ENCODE data around the gene DMKN. TPM values are rescaled to one million over a fixed set of nuclear protein-coding genes. Genes with fewer than 3 reads are reported as not detected.

Gene DMKN, protein sequence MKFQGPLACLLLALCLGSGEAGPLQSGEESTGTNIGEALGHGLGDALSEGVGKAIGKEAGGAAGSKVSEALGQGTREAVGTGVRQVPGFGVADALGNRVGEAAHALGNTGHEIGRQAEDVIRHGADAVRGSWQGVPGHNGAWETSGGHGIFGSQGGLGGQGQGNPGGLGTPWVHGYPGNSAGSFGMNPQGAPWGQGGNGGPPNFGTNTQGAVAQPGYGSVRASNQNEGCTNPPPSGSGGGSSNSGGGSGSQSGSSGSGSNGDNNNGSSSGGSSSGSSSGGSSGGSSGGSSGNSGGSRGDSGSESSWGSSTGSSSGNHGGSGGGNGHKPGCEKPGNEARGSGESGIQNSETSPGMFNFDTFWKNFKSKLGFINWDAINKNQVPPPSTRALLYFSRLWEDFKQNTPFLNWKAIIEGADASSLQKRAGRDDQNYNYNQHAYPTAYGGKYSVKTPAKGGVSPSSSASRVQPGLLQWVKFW
- total RNA-seq: 0.94 TPM

DNA sequence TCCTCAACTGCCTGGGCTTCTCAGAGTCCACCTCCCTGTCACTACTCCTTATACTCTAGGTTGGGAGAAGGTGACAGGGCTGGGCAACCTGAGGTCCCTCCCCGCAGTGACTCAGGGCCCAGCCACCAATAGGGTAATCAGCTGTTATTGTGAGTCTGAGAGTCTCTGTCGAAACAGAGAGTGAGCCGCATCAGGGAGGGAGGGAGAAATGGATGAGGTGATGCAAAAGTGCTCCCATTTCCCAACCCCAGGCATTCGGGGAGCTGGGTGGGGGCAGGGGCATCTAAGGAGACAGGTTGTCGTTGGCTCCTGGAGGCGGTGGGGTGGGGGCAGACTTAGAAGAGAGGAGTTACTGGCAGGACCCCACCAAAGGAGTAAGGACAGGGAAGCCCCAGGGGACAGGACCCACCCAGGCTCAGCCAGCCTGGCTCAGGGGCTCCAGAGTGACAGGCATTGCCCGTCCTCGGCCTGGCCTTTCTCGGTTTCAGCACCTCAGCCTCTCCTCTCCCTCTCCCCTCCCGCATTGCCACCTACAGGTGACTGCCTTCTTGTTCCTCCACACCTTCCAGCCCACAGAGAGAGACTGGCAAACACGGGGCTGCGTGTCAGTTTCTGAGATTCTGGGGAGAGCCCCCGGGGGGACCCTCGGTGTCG is at the start of gene DMKN:
Gene DMKN (minus strand): TSS at position 22 of the 654 bp plus-strand sequence. CDS start 174 bp downstream, outside the sequence.
- DNase-seq: no peak

DNA sequence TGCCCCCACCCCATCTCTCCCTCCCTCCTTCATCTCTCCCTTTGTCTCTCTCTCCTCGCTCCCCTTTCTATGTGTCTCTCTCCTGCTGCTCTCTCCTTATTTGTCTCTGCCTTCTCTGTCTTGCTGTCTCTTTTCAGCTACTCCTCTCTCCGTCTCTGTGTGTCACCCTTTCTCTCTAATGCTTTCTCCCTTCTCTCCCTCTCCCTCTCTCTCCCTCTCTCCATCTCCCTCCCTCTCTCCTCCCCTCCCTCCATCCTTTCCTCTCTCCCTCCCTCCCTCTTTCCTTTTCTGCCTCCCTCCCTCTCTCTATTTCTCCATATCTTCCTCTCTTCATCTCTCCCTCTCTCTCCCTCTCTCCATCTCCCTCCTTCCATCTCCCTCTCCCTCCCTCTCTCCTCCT is 49.3 kb upstream of the DMKN start:
- no peak for DNase-seq

DNA sequence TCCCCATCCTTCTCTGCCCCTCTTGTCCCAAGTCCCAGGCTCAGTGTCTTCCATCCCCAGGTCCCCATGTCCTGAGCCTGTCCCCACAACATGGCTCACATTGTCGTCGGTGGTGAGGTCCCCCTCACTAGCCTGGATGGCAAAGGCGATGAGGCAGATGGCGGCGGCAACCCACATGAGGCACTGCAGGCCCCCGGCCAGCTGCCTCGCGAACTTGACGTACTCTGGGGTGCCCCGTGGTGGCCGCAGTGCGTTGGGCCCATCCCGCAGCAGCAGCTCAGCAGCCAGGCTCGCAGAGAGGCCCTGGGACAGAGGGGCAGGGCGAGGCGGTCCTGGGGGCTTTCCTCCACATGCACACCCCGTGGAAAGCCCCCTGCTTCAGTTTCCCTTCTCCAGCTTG is 48.9 kb upstream of the DMKN start:
- no peak for DNase-seq

DNA sequence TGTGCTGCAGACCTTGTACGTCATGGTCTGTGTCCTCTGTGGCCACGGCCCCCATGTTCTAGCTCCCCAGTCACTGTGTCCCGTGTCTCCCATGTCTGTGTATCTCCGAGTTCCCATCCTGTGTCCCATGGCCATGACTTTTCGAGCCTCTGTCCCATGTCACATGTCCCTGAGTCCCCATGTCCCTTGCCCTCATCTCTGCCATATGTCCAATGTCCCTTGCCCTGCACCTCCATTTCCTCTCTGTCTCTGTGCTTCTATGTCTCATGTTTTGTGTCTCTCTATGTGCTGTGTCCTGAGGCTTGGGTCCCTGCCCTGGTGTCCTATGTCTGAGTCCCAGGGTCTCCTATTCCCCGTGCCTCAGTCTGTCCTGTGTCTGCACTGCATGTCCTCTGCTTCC is 48.0 kb upstream of the DMKN start:
- DNase-seq: no peak

DNA sequence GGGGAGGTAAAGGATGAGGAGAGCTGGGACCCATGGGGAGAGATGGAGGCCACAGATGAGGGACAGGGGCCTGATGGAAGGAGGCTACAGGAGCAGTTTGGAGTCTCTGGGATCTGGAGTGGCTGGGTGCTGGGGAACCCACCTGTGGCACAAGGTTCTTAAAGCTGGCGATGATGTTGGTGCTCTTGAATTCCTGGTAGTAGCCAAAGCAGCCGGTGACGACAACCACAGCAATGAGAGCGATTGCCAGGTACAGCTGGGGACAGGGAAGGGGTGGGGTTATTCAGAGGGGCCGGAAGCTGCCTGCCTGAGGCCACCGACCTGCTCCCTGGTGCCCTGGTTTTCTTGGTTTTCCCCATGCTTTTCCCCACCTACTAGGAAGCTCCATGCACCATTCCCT is 47.2 kb upstream of the DMKN start:
- no peak for DNase-seq

DNA sequence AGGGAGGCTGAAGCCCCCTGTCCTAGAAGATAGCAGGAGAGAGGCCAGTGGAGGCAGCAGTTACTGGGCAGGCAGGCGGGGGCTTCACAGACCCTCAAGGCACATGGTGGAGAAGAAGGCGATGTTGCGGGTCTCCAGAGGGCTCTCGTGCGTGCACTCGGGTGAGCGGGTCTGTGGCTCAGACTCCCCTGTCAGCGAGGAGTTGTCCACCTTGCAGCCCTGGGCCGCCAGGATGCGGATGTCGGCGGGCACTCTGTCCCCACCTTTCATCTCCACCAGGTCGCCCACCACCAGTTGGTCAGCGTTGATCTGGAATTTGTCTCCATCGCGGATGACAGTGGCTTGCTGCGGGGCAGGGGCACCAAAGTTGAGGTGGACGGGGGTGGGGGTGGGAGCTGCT is 46.8 kb upstream of the DMKN start:
- DNase-seq: no peak

DNA sequence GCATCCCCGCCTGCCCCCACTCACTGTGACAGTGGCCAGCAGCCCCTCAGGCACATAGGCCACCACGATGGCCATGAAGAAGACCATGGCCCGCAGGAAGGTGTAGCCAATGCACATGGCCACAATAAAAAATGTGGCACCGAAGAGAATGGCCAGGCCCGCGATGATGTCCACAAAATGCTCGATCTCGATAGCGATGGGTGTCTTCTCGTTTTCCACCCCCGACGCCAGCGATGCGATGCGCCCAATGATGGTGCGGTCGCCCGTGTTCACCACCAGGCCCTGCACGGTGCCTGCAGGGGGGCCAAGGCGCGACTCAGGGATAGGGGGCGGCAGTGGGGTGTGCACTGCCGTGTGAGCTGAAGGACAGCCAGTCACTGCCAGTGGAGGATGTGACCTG is 46.3 kb upstream of the DMKN start:
- no peak for DNase-seq

DNA sequence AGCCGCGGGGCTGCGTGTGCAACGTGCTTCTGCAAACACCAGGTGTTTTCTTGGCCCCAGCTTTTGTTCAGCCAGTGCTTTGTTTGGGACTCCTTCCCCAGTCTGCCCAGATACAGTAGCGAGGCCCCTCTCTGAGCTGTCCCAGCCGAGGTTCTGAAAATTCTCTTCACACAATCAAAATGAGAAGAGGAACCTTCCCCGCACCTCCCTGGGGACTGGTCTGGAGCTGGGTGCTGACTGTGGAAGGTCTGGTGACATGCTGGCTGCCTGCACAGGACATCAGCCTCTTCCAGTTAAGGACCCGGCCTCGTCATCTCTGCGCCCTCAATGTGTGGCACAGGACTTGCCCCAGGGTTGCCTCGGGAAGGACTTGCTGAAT is 45.8 kb upstream of the DMKN start:
- DNase-seq: no peak

DNA sequence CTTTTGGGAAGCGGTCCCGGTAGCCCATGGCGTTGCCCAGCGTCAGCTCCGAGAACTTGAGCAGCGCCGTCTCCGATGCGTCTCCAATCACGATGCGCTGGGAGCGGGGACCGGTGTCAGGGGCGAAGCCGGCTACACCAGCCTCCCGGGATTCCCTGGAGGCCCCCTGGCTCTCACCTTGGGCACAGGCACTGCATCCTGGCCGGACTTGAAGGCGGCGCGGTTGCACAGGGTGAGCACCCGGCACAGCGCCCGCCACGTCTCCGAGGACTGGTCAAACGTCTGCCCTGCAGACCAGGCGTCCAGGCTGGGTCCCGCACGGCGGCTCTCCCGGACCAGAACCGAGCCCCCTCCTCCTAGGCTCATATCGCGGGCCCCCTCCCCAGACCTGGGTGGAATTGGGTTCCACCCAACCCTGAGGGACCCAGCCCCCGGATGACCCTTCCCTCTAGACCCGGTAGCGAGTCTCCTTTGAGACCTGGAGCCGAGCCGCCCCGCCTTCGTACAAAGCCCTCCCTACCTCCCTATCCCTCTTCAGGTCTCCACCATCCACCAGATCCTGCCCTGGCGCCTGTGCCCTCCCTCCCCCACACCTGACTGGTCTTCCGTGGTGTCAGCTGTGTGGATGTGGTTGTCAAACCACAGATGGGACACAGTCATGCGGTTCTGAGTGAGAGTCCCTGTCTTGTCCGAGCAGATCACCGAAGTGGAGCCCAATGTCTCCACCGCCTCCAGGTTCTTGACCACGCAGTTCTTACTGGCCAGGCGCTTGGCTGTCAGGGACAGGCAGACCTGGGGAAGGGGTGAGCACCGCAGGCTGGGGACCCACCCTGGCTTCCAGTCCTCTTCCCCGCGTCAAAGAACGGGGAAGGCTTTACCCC is 45.2 kb upstream of the DMKN start:
- DNase-seq: no peak

DNA sequence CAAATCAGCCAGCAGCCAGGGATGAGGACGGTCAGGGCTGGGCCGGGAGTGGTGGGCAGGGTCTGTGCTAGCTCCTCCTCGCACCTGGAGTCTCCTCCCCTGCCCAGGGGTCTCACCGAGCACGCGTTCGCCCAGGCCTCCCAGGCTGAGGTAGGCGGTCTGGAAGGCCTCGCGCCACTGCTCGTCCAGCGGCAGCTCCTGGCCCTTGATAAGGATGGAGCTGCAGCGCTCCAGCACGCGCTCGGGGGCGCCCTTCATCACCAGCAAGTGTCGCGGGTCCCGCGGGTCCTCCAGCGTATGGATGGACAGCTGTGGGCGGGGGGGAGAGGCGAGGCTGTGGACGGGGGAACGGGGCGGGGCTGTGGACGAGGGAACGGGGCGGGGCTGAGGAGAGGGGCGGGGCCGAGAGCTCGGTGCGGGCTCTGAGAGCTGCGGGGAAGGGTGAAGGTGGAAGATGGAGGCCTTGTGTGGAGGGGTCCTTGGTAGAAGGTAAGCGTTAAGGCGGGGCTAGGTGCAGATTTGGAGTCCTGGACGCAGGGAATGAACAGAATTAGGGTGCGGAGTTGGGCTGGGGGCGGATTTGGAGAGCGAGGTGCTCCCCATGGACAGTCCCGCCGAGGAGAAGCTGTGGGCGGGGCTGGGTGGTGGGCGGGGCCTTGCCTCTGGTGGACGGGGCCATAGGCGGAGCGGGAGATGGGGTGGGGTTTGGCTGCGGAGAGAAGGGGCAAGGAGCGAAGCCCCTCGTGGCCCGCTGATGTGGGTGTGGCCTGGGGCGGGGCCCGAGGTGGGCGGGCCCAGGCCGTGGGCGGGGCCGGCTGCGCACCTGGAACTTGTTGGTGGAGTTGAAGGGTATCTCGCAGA is 44.3 kb upstream of the DMKN start:
- DNase-seq: no peak

DNA sequence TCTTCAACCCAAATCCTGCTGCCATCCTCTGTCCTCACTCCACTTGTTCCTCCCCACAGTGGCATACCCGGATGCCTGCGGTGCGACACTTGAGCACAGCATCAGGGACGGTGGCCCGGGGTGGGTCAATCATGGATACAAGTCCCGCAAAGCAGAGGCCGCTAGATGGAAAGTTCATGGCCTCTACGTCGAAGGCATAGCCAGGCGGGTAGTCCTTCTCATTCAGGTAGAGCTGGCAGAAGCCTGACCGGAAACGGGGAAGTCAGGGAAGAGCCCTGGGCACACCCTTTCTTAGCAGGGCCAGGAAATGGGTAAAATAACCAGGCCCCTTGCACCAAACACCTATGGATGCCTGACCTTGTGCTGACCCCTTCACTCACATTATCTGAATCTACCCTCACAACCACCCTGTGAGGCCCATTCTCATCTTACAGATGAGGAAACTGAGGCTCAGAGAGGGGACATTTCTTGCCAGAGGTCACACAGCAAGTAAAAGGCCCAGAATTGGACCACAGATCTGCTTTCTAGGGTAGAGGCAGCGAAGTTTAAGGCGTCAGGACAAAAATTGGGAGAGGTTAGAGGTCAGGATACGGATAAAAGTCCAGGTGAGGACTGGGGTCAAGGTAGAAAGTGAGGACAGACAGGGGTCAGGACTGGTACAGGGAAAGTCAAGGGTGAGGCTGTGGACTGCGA is 43.5 kb upstream of the DMKN start:
- DNase-seq: no peak

DNA sequence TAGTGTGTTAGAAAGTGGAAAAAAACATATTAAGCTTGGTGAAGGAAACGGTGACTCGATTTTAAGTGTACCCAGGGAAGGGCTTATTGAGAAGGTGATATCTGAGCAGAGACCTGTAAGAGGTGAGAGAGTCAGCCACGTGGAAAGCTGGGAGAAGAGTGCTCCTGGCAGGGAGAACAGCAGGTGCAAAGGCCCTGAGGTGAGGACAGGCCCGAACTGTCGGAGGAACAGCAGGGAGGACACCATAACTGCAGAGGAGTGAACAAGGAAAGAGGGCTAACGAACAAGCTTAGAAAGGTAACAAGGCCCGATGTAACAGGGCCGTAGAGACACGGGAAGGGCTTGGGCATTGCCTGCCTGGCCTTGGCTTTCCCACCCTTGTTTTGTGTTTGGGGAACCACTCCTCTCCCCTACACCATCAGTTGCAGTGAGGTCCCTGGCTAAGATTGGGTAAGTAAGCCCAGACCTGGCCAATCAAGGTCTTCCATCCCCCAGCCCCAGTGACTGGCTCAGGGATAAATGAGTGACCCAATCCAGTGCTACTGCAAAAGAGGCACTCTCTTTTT is 42.7 kb upstream of the DMKN start:
- DNase-seq: no peak

DNA sequence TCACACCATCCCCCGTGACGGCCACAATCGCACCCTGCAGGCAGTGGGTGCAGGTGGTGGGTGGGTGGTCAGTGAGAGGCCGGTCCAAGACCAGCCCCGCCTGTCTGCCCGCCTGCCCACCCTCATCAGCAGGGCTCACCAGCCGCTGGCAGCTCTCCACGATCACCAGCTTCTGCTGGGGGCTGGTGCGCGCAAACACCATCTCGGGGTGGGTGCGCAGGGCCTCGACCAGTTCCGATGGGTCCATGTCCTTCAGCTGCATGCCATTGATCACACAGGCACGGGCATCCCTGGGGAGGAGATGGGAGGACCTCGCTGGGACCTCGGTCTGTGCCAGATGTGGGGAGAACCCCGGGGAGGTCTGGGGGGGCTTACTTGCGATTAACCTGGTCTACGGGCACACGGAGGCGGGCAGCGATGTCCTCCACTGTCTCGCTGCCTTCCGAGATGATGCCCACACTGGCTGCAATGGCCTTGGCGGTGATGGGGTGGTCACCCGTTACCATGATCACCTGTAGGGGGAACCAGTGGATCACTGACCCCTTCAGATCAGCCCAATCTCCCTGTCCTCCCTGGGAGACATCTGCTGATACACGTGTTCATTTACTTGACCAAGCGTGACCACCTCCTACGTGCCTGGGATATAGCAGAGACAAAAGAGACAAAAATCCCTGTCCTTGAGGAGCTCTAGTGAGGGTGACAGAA is 42.0 kb upstream of the DMKN start:
- DNase-seq: no peak

DNA sequence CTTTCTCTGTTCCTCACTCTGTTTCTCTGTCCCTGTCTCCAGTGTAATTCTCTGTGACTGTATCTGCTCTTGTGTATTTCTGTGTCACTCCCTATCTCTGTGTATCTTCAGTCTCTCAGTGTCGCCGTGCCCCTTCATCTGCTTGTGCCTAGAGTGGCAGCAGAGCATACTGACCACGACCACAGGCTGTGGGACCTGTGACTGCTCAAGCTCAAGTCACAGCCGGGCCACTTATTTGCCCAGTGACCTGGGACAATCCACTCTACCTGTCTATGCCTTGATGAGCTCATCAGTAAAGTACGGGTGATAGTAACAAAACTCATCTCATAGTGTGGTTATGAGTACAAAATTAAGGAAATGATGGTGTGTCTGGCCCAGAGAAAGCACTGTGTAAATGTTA is 40.6 kb upstream of the DMKN start:
- no peak for DNase-seq

DNA sequence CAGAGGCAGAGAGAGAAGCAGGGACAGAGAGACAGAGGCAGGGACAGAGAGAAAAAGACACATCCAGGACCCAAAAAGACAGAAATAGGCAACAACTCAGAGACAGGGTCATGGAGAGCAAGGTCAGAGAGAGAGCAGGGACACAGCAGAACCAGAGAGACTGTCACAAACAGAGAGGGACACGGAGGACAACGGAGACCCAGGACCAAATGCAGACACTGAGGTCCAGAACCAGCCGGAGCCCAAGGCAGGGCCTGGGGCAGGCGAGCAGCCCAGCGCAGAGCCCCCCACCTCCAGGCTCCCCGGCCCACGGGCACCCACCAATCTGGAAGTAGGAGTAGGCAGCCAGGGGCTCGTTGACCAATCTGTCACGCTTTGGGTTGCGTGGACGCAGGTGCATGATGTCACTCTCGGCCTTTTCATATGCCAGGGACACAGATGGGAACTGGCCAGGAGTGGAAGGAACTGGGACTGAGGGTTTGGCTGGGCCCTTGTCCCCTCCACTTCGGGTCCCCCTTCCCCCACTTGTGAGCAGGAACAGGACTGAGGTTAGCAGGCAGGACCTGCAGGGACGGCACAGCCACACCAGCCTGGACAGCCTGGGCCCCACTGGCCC is 40.0 kb upstream of the DMKN start:
- DNase-seq: no peak

DNA sequence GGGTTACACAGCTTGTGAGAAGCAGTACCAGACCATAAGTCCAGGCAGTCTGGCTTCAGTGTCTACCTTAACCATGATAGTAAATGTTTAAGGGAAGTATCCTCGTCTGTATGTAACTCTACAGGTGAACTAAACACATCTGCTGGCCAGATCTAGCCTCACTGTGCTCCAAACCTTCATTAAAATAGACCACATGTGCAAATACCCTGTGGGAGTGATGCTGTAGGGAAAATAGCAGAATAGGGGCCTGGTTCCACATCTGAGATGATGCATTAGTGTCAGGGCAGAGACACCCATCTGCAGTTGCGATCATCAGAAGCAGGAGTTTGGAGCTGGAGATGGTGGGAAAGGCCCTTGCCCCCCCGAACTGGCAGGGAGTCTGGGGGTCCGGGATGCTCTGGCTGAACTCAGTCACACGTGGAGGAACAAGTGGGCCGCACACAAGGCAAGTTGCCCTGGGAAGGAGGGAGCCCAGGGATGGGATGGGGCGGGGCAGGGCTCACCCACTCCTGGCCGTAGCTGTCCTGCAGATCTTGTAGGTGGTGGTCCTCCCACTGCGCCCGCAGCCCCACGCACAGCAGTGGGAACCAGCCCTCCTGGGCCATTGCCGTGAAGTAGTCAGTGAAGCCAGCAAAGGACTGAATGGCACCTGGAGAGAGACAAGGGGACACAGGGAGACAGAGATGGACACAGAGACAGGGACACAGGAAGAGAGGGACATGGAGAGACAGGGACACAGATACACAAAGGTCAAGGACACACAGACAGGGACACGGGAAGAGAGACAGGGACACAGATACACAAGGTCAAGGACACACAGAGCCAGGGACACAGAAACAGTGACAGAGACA is 39.3 kb upstream of the DMKN start:
- no peak for DNase-seq

DNA sequence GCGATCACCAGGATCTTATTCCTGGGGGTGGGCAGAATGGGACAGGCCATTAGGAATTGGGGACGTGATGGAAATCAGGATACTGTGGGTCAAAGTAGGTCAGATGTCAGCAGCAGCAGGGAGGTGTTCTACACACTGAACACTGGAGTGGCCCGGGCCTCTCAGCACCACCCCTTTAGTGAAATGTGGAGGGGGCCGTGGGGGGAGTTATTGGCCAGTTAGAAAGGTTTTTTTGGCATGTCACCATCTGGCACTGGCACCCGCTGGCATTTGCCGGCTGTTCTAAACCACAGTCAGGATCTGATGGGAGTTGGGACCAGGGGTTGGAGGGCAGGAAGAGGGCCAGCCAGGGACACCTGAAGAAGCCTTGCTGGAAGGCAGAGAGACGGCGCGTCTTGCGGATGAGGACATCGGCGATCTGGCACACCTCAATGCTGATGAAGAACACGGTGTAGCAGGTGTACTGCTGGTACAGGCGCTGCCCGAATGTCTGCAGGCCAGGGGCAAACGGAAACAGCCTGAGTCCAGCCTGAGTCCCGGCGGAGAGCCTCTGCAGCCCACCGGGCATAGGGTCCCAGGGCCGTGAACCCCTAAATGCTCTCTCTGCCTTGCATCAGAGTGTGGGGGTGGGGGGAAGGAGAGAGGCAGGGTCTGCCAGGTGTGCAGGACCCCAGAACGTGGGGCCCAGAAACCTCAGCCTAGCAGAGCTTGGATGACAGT is 37.8 kb upstream of the DMKN start:
- no peak for DNase-seq

DNA sequence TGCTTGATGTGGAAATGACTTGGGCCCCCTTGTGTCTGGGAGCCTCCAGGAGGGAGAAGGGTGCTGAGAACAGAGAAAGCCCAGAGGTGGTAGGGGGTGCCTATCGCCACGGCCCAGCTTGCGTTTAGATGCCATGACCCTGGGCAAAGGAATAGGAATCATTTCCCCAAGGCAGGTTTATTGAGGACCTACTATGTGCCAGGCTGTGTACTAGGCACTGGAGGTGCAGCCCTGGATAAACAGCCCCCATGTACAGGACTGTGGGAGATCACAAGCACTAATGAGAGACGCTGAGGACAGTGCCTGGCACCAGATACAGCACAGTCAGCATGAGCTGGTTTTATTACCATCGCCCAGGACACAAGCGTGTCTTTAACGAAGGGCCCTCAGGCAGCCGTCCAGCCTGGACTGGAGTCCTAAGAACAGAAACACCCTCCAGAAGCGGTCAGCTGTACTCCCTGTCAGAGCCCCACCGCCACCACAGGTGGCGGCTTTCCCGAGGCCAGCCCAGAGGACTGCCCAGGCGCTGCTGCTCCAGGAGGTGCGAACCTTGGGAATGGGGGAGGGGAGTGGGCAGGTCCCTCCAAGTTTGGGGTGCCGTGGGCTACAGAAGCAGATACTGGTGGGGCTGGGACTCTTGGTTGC is 36.6 kb upstream of the DMKN start:
- DNase-seq: no peak

Measured in occipital lobe (tissue), 2 donors.